GM18519 (cell line): Measurements from ENCODE around the gene SPACA7.

Experiments used
- ATAC-seq: cut with Tn5 transposase; IDR thresholded peaks from one replicate; pipeline ENCODE4 v1.9.1; 2021; ENCODE audit warnings: mild to moderate bottlenecking, moderate library complexity; ENCODE audit not compliant: unreplicated experiment, low FRiP score

The SPACA7 gene

GRCh38 chr13:112457485-112457884, 81.3 kb downstream of the SPACA7 start:
- ATAC-seq, result no peak

- no peak for ATAC-seq
These were observed 86.3 kb downstream of the SPACA7 start for GRCh38 chr13:112462408-112462807.

- ATAC-seq, result no peak
These were observed 88.6 kb downstream of the SPACA7 start for GRCh38 chr13:112464720-112465119.

GRCh38 chr13:112465251-112466131, 89.3 kb downstream of the SPACA7 start:
- ATAC-seq, result no peak

- no peak for ATAC-seq
These were observed 90.2 kb downstream of the SPACA7 start for GRCh38 chr13:112466132-112467058.

GRCh38 chr13:112467236-112467635, 91.1 kb downstream of the SPACA7 start:
- no peak for ATAC-seq

- ATAC-seq, result no peak
These were observed 91.9 kb downstream of the SPACA7 start for GRCh38 chr13:112468069-112468468.

GRCh38 chr13:112469071-112469745, 93.1 kb downstream of the SPACA7 start:
- ATAC-seq, result no peak

GRCh38 chr13:112473818-112474217, 97.7 kb downstream of the SPACA7 start:
- no peak for ATAC-seq

- no peak for ATAC-seq
These were observed 98.7 kb downstream of the SPACA7 start for GRCh38 chr13:112474869-112475268.

GRCh38 chr13:112475889-112476288, 99.7 kb downstream of the SPACA7 start:
- no peak for ATAC-seq

- ATAC-seq, result no peak
These were observed 101.0 kb downstream of the SPACA7 start for GRCh38 chr13:112477070-112477619.

GRCh38 chr13:112479389-112479788, 103.2 kb downstream of the SPACA7 start:
- ATAC-seq, result no peak

- no peak for ATAC-seq
These were observed 105.3 kb downstream of the SPACA7 start for GRCh38 chr13:112481458-112481857.

- ATAC-seq, result no peak
These were observed 107.1 kb downstream of the SPACA7 start for GRCh38 chr13:112483299-112483698.
